ENCODE results near the gene AHNAK. TPM values are rescaled to one million over a fixed set of nuclear protein-coding genes. Genes with fewer than 3 reads are reported as not detected.
"Not testable (repeated sequence)": the region's sequence is repeated elsewhere in the genome, so short reads cannot be mapped to it uniquely, and the experiment has no call there.

The AHNAK gene
- total RNA-seq, 1 donor = 281 TPM

DNA sequence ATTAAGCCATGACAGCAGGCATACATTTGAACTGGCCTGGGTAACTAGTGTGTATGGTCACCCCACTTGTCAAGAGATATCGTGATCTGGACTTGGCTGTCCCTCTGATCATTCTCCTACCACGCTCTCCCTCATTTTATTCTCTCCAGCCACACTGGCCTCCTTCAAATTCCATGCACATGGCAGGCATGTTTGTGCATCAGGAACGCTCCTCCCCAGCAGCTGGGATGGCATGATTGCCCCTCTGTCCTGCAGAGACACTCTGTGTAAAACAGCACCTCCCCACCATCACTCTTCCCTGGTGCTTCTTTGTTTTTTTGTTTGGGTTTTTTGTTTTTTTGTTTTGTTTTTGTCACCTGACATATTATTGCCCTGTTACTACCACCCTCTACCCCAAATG is 159.2 kb downstream of the AHNAK start:
- peaks cover 13% of the 10 kb centered on the region for H3K4me1 ChIP-seq (ENCODE audit: insufficient read depth, low read length)
- H3K27me3 ChIP-seq (ENCODE audit: insufficient read depth, low read length) = no peaks in the 10 kb centered on the region
- H3K9me3 ChIP-seq (ENCODE audit: low read depth, low read length) = no peaks in the 10 kb centered on the region
- no peak overlapping the region for H3K4me3 ChIP-seq (ENCODE audit: low read length)

- H3K4me1 ChIP-seq (ENCODE audit: insufficient read depth, low read length) = peaks cover 14% of the 10 kb centered on the region
- H3K4me3 ChIP-seq (ENCODE audit: low read length); H3K9me3 ChIP-seq (ENCODE audit: low read depth, low read length); H3K27me3 ChIP-seq (ENCODE audit: insufficient read depth, low read length): not testable (repeated sequence)
These were observed 160.5 kb downstream of the AHNAK start for GRCh38 chr11:62386083-62386482.

DNA sequence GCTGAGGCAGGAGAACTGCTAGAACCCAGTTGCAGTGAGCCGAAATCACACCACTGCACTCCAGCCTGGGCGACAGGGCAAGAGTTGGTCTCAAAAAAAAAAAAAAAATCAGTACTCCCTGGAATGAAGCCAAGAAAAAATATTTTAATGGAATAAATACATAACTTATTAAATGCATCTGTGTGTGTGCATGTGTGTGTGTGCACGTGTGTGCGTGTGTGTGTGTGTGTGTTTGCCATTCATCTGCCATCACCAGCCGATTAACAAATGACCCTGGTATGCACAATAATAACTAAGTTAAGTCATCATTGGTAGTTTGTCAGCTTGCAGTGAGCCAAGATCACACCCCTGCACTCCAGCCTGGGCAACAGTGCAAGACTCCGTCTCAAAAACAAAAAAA is 162.8 kb downstream of the AHNAK start:
- Histone ChIP-seq H3K4me1 (ENCODE audit: insufficient read depth, low read length) (peaks cover 13% of the 10 kb centered on the region), H3K4me3 (ENCODE audit: low read length) (no peak overlapping the region), H3K9me3 (ENCODE audit: low read depth, low read length) (no peaks in the 10 kb centered on the region), H3K27me3 (ENCODE audit: insufficient read depth, low read length) (no peaks in the 10 kb centered on the region)

Other genes starting within 250 kb of the AHNAK start
- not detected for gene SCGB1D4, start 247.7 kb downstream of the AHNAK start, total RNA-seq
- 6.0 TPM for gene ASRGL1, start 209.4 kb downstream of the AHNAK start, total RNA-seq
- gene SCGB1A1, start 127.8 kb downstream of the AHNAK start, total RNA-seq = not detected
- gene EEF1G, start 27.1 kb upstream of the AHNAK start, total RNA-seq = 2,066 TPM
- gene TUT1, start 44.7 kb upstream of the AHNAK start, total RNA-seq = 3.3 TPM
- gene MTA2, start 55.1 kb upstream of the AHNAK start, total RNA-seq = 102 TPM
- gene EML3, start 66.0 kb upstream of the AHNAK start, total RNA-seq = 32.2 TPM
- 1.3 TPM for gene ROM1, start 66.5 kb upstream of the AHNAK start, total RNA-seq
- 15.7 TPM for gene B3GAT3, start 75.2 kb upstream of the AHNAK start, total RNA-seq
- gene GANAB, start 99.8 kb upstream of the AHNAK start, total RNA-seq = 50.1 TPM
- 12.4 TPM for gene INTS5, start 106.5 kb upstream of the AHNAK start, total RNA-seq
- 4.9 TPM for gene C11orf98, start 118.4 kb upstream of the AHNAK start, total RNA-seq
- gene CSKMT, start 118.5 kb upstream of the AHNAK start, total RNA-seq = 58.0 TPM
- gene UQCC3, start 124.9 kb upstream of the AHNAK start, total RNA-seq = 1.3 TPM
- 5.9 TPM for gene LBHD1, start 125.5 kb upstream of the AHNAK start, total RNA-seq
- 136 TPM for gene UBXN1, start 132.3 kb upstream of the AHNAK start, total RNA-seq
- not detected for gene LRRN4CL, start 142.7 kb upstream of the AHNAK start, total RNA-seq
- 14.9 TPM for gene BSCL2, start 160.6 kb upstream of the AHNAK start, total RNA-seq
- not detected for gene GNG3, start 160.9 kb upstream of the AHNAK start, total RNA-seq
- 13.3 TPM for gene HNRNPUL2, start 180.7 kb upstream of the AHNAK start, total RNA-seq
- 7.5 TPM for gene TTC9C, start 181.7 kb upstream of the AHNAK start, total RNA-seq
- 5.7 TPM for gene ZBTB3, start 207.4 kb upstream of the AHNAK start, total RNA-seq
- gene POLR2G, start 214.8 kb upstream of the AHNAK start, total RNA-seq = 32.0 TPM
- gene TAF6L, start 224.6 kb upstream of the AHNAK start, total RNA-seq = 7.3 TPM
- gene TMEM179B, start 240.6 kb upstream of the AHNAK start, total RNA-seq = 25.8 TPM
- gene TMEM223, start 245.2 kb upstream of the AHNAK start, total RNA-seq = 8.5 TPM

Measured in mononuclear cell (primary cell).